ELF-1 (cell line): ENCODE data around the gene MRPL52.
"Not testable (repeated sequence)": the region's sequence is repeated elsewhere in the genome, so short reads cannot be mapped to it uniquely, and the experiment has no call there.

Experiments
- DNase-seq: peaks from one replicate; pipeline ENCODE4 v3.0.0-alpha.2; 2016; ENCODE audit warnings: low read depth, low spot score

Gene MRPL52

GRCh38 chr14:22808388-22809209 is 21.1 kb upstream of the MRPL52 start:
- no peak for DNase-seq

DNA sequence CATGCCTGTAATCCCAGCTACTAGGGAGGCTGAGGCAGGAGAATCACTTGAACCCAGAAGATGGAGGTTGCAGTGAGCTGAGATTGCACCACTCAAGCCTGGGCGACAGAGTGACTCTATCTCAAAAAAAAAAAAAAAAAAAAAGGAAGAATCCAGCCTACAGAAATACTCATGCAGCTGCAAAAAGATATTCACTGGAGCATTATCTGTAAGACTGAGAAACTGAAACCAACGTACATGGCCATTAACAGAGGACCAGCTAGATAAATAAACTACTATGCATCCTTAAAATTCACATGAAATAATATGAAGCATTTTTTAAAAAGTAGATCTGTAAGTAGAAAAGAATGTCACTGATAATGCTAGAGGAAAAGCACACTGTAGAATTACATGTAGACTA is 18.0 kb upstream of the MRPL52 start:
- no peak for DNase-seq

- peak; percentile 42 for DNase-seq
Observed at GRCh38 chr14:22812744-22813143, 16.9 kb upstream of the MRPL52 start.

- DNase-seq, result no peak
Observed at GRCh38 chr14:22813145-22813544, 16.5 kb upstream of the MRPL52 start.

DNA sequence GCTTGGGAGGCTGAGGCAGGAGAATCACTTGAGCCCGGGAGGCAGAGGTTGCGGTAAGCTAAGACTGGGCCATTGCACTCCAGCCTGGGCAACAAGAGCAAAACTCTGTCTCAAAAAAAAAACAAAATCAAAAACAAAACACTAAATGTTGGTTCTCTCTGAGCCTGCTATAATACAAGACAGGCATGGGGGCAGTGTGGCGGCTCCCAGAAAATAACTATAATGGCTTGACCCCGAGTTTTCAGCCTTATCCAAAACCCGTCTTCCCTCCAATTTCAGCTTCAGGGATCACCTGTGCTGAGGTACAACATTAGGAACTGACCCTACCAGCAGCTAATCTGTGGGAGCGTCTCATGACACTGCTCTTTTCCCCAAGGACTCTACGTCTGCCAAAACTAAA is 15.3 kb upstream of the MRPL52 start:
- no peak for DNase-seq

GRCh38 chr14:22814941-22815713 is 14.6 kb upstream of the MRPL52 start, which contains the start of gene SLC7A7:
TSS of gene SLC7A7 (minus strand) at chr14:22815435. CDS start at chr14:22813398, 2,037 bp downstream.
- DNase-seq, result peak; percentile 69

GRCh38 chr14:22819151-22819988 is 10.3 kb upstream of the MRPL52 start:
- DNase-seq, result peak; percentile 66

DNA sequence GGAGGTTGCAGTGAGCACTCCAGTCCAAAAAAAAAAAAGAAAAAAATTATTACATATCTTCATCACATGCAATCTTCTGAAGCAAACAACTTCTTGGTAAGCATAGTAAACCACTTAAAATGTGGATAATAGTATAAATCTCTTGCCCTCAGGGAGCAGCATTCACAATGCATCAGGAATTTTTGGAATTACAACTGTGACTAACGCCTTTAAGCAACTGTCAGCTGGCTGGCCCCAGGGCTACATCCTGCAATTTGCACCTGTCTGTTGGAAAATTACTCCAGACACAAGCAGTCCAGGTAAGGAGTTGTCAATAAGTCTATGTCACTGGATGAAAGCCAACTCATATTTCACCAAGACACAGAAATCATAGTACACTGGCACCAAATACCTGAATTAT is 9.0 kb upstream of the MRPL52 start:
- DNase-seq, result peak; percentile 77

- DNase-seq, result peak; percentile 70
Observed at GRCh38 chr14:22821193-22822015, 8.3 kb upstream of the MRPL52 start.

- peak; percentile 61 for DNase-seq
Observed at GRCh38 chr14:22822016-22822570, 7.6 kb upstream of the MRPL52 start.

GRCh38 chr14:22822571-22823098 is 7.1 kb upstream of the MRPL52 start:
- peak; percentile 97 for DNase-seq

DNA sequence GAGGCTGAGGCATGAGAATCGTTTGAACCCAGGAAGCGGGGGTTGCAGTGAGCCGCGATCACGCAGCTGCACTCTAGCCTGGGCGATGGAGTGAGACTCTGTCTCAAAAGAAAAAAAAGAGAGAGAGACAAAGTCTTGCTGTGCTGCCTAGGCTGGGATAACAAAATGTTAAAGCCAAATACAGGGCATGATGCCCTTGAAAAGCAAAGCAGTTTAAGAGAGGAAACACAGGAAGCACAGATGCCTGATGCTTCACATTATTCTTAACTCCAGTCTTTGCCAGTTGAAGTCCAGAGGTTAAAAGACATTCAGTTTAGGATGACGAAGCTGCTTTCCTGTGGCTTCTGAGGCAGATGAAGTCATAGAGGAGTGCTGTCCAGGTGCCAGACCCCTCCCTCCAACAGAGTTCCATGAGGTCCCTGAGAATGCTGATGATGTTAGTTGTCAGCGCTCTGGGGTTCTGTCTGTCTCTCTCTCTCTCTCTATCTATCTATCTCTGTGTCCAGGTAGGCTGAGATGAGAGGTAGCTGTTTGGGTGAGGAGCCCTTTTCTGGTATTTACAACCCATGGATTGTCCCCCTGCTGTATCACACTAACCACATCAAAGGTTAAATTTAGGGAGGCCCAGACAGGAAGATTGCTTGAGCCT is 4.9 kb upstream of the MRPL52 start:
- DNase-seq, result peak; percentile 67

- not testable (repeated sequence) for DNase-seq
Observed at GRCh38 chr14:22829076-22829660, 519 bp upstream of the MRPL52 start.

GRCh38 chr14:22830443-22831010 is 840 bp downstream of the MRPL52 start:
- no peak for DNase-seq

- no peak for DNase-seq
Observed at GRCh38 chr14:22835505-22835904, 5.8 kb downstream of the MRPL52 start.

GRCh38 chr14:22836301-22837113 is 6.8 kb downstream of the MRPL52 start, which contains the start of gene MMP14:
TSS of gene MMP14 (plus strand) at chr14:22836585. CDS start at chr14:22836818, 233 bp downstream.
- DNase-seq, result peak; percentile 72

- DNase-seq, result peak; percentile 76
Observed at GRCh38 chr14:22837114-22837749, 7.5 kb downstream of the MRPL52 start.
